WTC11 (cell line): ENCODE measurements around the gene RIPK1. TPM values are rescaled to one million over a fixed set of nuclear protein-coding genes. Genes with fewer than 3 reads are reported as not detected.

Experiments used
- ATAC-seq: fragments of 200-7000 bp; cut with Tn5 transposase; 2 replicates; pipeline ENCODE4 v1.10.0; 2021; ENCODE audit warnings: mild to moderate bottlenecking, moderate library complexity
- CTCF ChIA-PET: fragments of 300-600 bp; sonication (Branson Sonifier 250); formaldehyde crosslinking; loops from one replicate; lab custom pipeline; 2021; ENCODE audit warnings: antibody characterized with exemption; lab: Charles Lee
- POLR2A ChIA-PET: fragments of 350-600 bp; sonication (Branson Sonifier 250); formaldehyde crosslinking; loops from one replicate; lab custom pipeline; 2021; ENCODE audit warnings: antibody characterized with exemption; lab: Charles Lee
- DNase-seq: peaks from one replicate; pipeline ENCODE4 v3.0.0; 2021; ENCODE audit warnings: low spot score
- H3K27ac Mint-ChIP-seq: 2 replicates; pipeline ENCODE4 v1.8.0; 2021; ENCODE audit warnings: mixed read lengths
- H3K27me3 Mint-ChIP-seq: 2 replicates; pipeline ENCODE4 v1.8.0; 2021; ENCODE audit warnings: low read depth, mild to moderate bottlenecking, moderate library complexity, mixed read lengths
- H3K36me3 Mint-ChIP-seq: 2 replicates; pipeline ENCODE4 v1.8.0; 2021; ENCODE audit warnings: mixed read lengths
- H3K4me1 Mint-ChIP-seq: 2 replicates; pipeline ENCODE4 v1.8.0; 2022; ENCODE audit warnings: mixed read lengths
- H3K4me3 Mint-ChIP-seq: 2 replicates; pipeline ENCODE4 v1.8.0; 2021; ENCODE audit warnings: mild to moderate bottlenecking, moderate library complexity, mixed read lengths
- H3K9me3 Mint-ChIP-seq: 2 replicates; pipeline ENCODE4 v1.8.0; 2021; ENCODE audit warnings: mixed read lengths
- ARID4B ChIP-seq: sonication (generic); formaldehyde crosslinking; IDR thresholded peaks from 2 replicates; pipeline ENCODE4 v1.8.0; 2023; ENCODE audit warnings: missing genetic modification reagents, mild to moderate bottlenecking, borderline replicate concordance
- ERG ChIP-seq: fragments of 250-450 bp; sonication (Bioruptor Pico); IDR thresholded peaks from 2 replicates; pipeline ENCODE4 v1.8.0; 2021; ENCODE audit warnings: mild to moderate bottlenecking
- ETV6 ChIP-seq: sonication (generic); formaldehyde crosslinking; IDR thresholded peaks from 2 replicates; pipeline ENCODE4 v1.8.1; 2022; ENCODE audit warnings: mild to moderate bottlenecking, missing genetic modification reagents
- MLX ChIP-seq: sonication (generic); formaldehyde crosslinking; IDR thresholded peaks from 2 replicates; pipeline ENCODE4 v1.8.1; 2023; ENCODE audit warnings: mild to moderate bottlenecking, missing genetic modification reagents, moderate library complexity
- NFYB ChIP-seq: sonication (generic); formaldehyde crosslinking; conservative IDR thresholded peaks from 2 replicates; pipeline ENCODE4 v1.8.0; 2022; ENCODE audit warnings: low read depth, missing genetic modification reagents
- NR2C2 ChIP-seq: sonication (generic); formaldehyde crosslinking; IDR thresholded peaks from 2 replicates; pipeline ENCODE4 v1.8.0; 2022; ENCODE audit warnings: mild to moderate bottlenecking, missing genetic modification reagents
- ZMAT4 ChIP-seq: fragments of 250-450 bp; sonication (Bioruptor Pico); IDR thresholded peaks from 2 replicates; pipeline ENCODE4 v1.9.0; 2021; ENCODE audit warnings: mild to moderate bottlenecking
- ZNF425 ChIP-seq: fragments of 250-450 bp; sonication (Bioruptor Pico); conservative IDR thresholded peaks from 2 replicates; pipeline ENCODE4 v1.9.0; 2021; ENCODE audit warnings: mild to moderate bottlenecking
- ZNF532 ChIP-seq: fragments of 250-450 bp; sonication (Bioruptor Pico); IDR thresholded peaks from 2 replicates; pipeline ENCODE4 v1.9.0; 2021; ENCODE audit warnings: mild to moderate bottlenecking, borderline replicate concordance
- ZNF671 ChIP-seq: fragments of 250-450 bp; sonication (Bioruptor Pico); IDR thresholded peaks from 2 replicates; pipeline ENCODE4 v1.8.0; 2021; ENCODE audit warnings: mild to moderate bottlenecking
- total RNA-seq: library from RNA; stranded (reverse); gene quantifications from 3 replicates; pipeline ENCODE4 v1.2.3, GENCODE V29; 2021

Gene RIPK1
- total RNA-seq, 1 experiment from 2014 or later, result 8.7 TPM

DNA sequence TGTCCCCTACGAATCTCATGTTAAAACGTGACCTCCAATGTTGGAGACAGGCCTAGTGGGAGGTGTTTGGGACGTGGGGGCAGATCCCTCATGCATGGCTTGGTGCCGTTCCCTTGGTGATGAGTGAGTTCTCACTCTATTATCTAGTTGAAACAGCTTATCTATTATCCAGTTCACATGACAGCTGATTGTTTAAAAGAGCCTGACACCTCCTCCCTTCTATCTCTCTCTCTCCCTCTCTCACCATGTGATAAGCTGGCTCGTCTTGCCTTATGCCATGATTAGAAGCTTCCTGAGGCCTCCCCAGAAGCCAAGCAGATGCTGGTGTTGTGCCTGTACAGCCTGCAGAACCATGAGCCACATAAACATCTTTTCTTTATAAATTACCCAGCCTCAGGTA is 32.9 kb upstream of the RIPK1 start:
- peaks cover 19% of the 10 kb centered on the region for H3K9me3 Mint-ChIP-seq
- peaks cover 8% of the 10 kb centered on the region for H3K4me1 Mint-ChIP-seq
- peaks cover 2% of the 10 kb centered on the region; the same call in 1 of the 2 replicates for H3K36me3 Mint-ChIP-seq
- TF ChIP-seq ZNF425 (CRISPR knock-in tag) (no peak), ARID4B (CRISPR knock-in tag) (no peak), ERG (CRISPR knock-in tag) (no peak), ETV6 (CRISPR knock-in tag) (no peak), ZNF671 (CRISPR knock-in tag) (no peak), NFYB (no peak)
- H3K4me3 Mint-ChIP-seq, result no peak overlapping the region
- H3K27me3 Mint-ChIP-seq, result peaks cover 3% of the 10 kb centered on the region; the same call in 1 of the 2 replicates
- ATAC-seq (no peak), DNase-seq (no peak)
- ChIA-PET CTCF (no interaction called here), POLR2A (no interaction called here)
- no peak overlapping the region for H3K27ac Mint-ChIP-seq

- POLR2A ChIA-PET, result no interaction called here
- DNase-seq (no peak), ATAC-seq (no peak)
- H3K9me3 Mint-ChIP-seq, result peaks cover 19% of the 10 kb centered on the region
- peaks cover 2% of the 10 kb centered on the region; the same call in 1 of the 2 replicates for H3K36me3 Mint-ChIP-seq
- peaks cover 3% of the 10 kb centered on the region; the same call in 1 of the 2 replicates for H3K27me3 Mint-ChIP-seq
- no peak overlapping the region for H3K4me3 Mint-ChIP-seq
- H3K27ac Mint-ChIP-seq, result no peak overlapping the region
- CTCF ChIA-PET, result interaction anchor here (2.2 to 2.6 kb wide), 2 partner anchors 36 to 85 kb away, joined by 10 to 11 read pairs; no protein-coding TSS in a partner anchor
- no peak for TF ChIP-seq MLX (CRISPR knock-in tag)
- no peak for TF ChIP-seq ZMAT4 (CRISPR knock-in tag)
- TF ChIP-seq ZNF532, result no peak
- TF ChIP-seq NR2C2, result no peak
- H3K4me1 Mint-ChIP-seq, result peaks cover 13% of the 10 kb centered on the region
Measured at GRCh38 chr6:3036861-3037637, 31.2 kb upstream of the RIPK1 start.
